Measurements from ENCODE around the gene LENG9.
"Not testable (repeated sequence)": the region's sequence is repeated elsewhere in the genome, so short reads cannot be mapped to it uniquely, and the experiment has no call there.

Gene LENG9

GRCh38 chr19:54463531-54464043 is at the start of gene LENG9:
TSS of gene LENG9 (minus strand) at chr19:54463778. CDS start at chr19:54463526, 252 bp downstream.
- peak; percentile 82 to 98 for DNase-seq (ENCODE audit: extremely low read depth in 1 of 2, low read depth in 1 of 2)

GRCh38 chr19:54509200-54509940 is 45.8 kb upstream of the LENG9 start:
- DNase-seq (ENCODE audit: extremely low read depth in 1 of 2, low read depth in 1 of 2) = not testable (repeated sequence)

GRCh38 chr19:54508487-54508886 is 44.9 kb upstream of the LENG9 start:
- not testable (repeated sequence) for DNase-seq (ENCODE audit: extremely low read depth in 1 of 2, low read depth in 1 of 2)

- DNase-seq (ENCODE audit: extremely low read depth in 1 of 2, low read depth in 1 of 2) = no peak
Observed at GRCh38 chr19:54507824-54508223, 44.2 kb upstream of the LENG9 start.

GRCh38 chr19:54507038-54507717 is 43.6 kb upstream of the LENG9 start:
- DNase-seq (ENCODE audit: extremely low read depth in 1 of 2, low read depth in 1 of 2) = not testable (repeated sequence)

GRCh38 chr19:54506079-54506478 is 42.5 kb upstream of the LENG9 start:
- DNase-seq (ENCODE audit: extremely low read depth in 1 of 2, low read depth in 1 of 2) = no peak

GRCh38 chr19:54505542-54505941 is 42.0 kb upstream of the LENG9 start:
- not testable (repeated sequence) for DNase-seq (ENCODE audit: extremely low read depth in 1 of 2, low read depth in 1 of 2)

GRCh38 chr19:54502518-54503048 is 39.0 kb upstream of the LENG9 start, which contains the start of gene LAIR2:
TSS of gene LAIR2 (plus strand) at chr19:54502831. CDS start at chr19:54502919, 88 bp downstream.
- DNase-seq (ENCODE audit: extremely low read depth in 1 of 2, low read depth in 1 of 2) = no peak

- not testable (repeated sequence) for DNase-seq (ENCODE audit: extremely low read depth in 1 of 2, low read depth in 1 of 2)
Observed at GRCh38 chr19:54498451-54498772, 34.8 kb upstream of the LENG9 start.

GRCh38 chr19:54497747-54498450 is 34.3 kb upstream of the LENG9 start:
- not testable (repeated sequence) for DNase-seq (ENCODE audit: extremely low read depth in 1 of 2, low read depth in 1 of 2)

GRCh38 chr19:54495284-54495683 is 31.7 kb upstream of the LENG9 start:
- DNase-seq (ENCODE audit: extremely low read depth in 1 of 2, low read depth in 1 of 2) = not testable (repeated sequence)

GRCh38 chr19:54493967-54494585 is 30.5 kb upstream of the LENG9 start:
- no peak for DNase-seq (ENCODE audit: extremely low read depth in 1 of 2, low read depth in 1 of 2)

GRCh38 chr19:54493056-54493455 is 29.5 kb upstream of the LENG9 start:
- DNase-seq (ENCODE audit: extremely low read depth in 1 of 2, low read depth in 1 of 2) = not testable (repeated sequence)

GRCh38 chr19:54492568-54492967 is 29.0 kb upstream of the LENG9 start:
- DNase-seq (ENCODE audit: extremely low read depth in 1 of 2, low read depth in 1 of 2) = no peak

- DNase-seq (ENCODE audit: extremely low read depth in 1 of 2, low read depth in 1 of 2) = no peak
Observed at GRCh38 chr19:54489766-54490165, 26.2 kb upstream of the LENG9 start.

GRCh38 chr19:54489341-54489740 is 25.8 kb upstream of the LENG9 start:
- no peak for DNase-seq (ENCODE audit: extremely low read depth in 1 of 2, low read depth in 1 of 2)

GRCh38 chr19:54485851-54486250 is 22.3 kb upstream of the LENG9 start:
- DNase-seq (ENCODE audit: extremely low read depth in 1 of 2, low read depth in 1 of 2) = no peak

GRCh38 chr19:54484451-54484850 is 20.9 kb upstream of the LENG9 start:
- no peak for DNase-seq (ENCODE audit: extremely low read depth in 1 of 2, low read depth in 1 of 2)

GRCh38 chr19:54482889-54483288 is 19.3 kb upstream of the LENG9 start:
- no peak for DNase-seq (ENCODE audit: extremely low read depth in 1 of 2, low read depth in 1 of 2)

- no peak for DNase-seq (ENCODE audit: extremely low read depth in 1 of 2, low read depth in 1 of 2)
Observed at GRCh38 chr19:54481326-54481930, 17.9 kb upstream of the LENG9 start.
